Smooth muscle cell of the coronary artery (primary cell): Measurements from ENCODE around the gene USP17L25. TPM values are rescaled to one million over a fixed set of nuclear protein-coding genes. Genes with fewer than 3 reads are reported as not detected.

Experiments
- total RNA-seq: library from RNA; depleted of rRNA; stranded (reverse); fragments of >200 nt; gene quantifications from 2 replicates; pipeline ENCODE4 v1.2.3, GENCODE V29; 2014; ENCODE audit warnings: low replicate concordance

USP17L25 gene, protein sequence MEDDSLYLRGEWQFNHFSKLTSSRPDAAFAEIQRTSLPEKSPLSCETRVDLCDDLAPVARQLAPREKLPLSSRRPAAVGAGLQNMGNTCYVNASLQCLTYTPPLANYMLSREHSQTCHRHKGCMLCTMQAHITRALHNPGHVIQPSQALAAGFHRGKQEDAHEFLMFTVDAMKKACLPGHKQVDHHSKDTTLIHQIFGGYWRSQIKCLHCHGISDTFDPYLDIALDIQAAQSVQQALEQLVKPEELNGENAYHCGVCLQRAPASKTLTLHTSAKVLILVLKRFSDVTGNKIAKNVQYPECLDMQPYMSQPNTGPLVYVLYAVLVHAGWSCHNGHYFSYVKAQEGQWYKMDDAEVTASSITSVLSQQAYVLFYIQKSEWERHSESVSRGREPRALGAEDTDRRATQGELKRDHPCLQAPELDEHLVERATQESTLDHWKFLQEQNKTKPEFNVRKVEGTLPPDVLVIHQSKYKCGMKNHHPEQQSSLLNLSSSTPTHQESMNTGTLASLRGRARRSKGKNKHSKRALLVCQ
- total RNA-seq = not detected in 2 replicates

DNA sequence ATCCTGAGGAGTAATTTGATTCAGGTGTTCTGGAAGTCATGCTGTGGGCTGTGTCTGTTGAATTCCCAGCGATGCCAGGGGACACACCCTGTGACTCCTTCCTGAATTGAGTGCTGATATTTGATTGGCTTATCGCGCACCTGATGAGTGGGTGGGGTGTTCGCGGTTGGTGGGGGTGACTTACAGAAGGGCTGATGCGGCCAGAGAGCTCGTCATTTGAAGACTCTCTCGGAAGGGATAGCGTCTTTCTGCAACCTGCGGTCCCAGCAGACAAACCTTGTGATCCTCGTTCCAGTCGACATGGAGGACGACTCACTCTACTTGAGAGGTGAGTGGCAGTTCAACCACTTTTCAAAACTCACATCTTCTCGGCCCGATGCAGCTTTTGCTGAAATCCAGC is at the start of gene USP17L25:
Gene USP17L25, plus strand, starts transcription at position 301 of the 400 bp plus-strand sequence. Its CDS starts 0 bp downstream, at position 301.

DNA sequence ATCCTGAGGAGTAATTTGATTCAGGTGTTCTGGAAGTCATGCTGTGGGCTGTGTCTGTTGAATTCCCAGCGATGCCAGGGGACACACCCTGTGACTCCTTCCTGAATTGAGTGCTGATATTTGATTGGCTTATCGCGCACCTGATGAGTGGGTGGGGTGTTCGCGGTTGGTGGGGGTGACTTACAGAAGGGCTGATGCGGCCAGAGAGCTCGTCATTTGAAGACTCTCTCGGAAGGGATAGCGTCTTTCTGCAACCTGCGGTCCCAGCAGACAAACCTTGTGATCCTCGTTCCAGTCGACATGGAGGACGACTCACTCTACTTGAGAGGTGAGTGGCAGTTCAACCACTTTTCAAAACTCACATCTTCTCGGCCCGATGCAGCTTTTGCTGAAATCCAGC is 4.8 kb upstream of the USP17L25 start, which contains the start of gene USP17L24:
Gene USP17L24, plus strand, starts transcription at position 301 of the 400 bp plus-strand sequence. Its CDS starts 0 bp downstream, at position 301.

DNA sequence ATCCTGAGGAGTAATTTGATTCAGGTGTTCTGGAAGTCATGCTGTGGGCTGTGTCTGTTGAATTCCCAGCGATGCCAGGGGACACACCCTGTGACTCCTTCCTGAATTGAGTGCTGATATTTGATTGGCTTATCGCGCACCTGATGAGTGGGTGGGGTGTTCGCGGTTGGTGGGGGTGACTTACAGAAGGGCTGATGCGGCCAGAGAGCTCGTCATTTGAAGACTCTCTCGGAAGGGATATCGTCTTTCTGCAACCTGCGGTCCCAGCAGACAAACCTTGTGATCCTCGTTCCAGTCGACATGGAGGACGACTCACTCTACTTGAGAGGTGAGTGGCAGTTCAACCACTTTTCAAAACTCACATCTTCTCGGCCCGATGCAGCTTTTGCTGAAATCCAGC is 4.6 kb downstream of the USP17L25 start, which contains the start of gene USP17L26:
Gene USP17L26, plus strand, starts transcription at position 301 of the 400 bp plus-strand sequence. Its CDS starts 0 bp downstream, at position 301.

DNA sequence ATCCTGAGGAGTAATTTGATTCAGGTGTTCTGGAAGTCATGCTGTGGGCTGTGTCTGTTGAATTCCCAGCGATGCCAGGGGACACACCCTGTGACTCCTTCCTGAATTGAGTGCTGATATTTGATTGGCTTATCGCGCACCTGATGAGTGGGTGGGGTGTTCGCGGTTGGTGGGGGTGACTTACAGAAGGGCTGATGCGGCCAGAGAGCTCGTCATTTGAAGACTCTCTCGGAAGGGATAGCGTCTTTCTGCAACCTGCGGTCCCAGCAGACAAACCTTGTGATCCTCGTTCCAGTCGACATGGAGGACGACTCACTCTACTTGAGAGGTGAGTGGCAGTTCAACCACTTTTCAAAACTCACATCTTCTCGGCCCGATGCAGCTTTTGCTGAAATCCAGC is 9.4 kb downstream of the USP17L25 start, which contains the start of gene USP17L5:
Gene USP17L5, plus strand, starts transcription at position 301 of the 400 bp plus-strand sequence. Its CDS starts 0 bp downstream, at position 301.

DNA sequence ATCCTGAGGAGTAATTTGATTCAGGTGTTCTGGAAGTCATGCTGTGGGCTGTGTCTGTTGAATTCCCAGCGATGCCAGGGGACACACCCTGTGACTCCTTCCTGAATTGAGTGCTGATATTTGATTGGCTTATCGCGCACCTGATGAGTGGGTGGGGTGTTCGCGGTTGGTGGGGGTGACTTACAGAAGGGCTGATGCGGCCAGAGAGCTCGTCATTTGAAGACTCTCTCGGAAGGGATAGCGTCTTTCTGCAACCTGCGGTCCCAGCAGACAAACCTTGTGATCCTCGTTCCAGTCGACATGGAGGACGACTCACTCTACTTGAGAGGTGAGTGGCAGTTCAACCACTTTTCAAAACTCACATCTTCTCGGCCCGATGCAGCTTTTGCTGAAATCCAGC is 14.1 kb downstream of the USP17L25 start, which contains the start of gene USP17L27:
Gene USP17L27, plus strand, starts transcription at position 301 of the 400 bp plus-strand sequence. Its CDS starts 0 bp downstream, at position 301.

DNA sequence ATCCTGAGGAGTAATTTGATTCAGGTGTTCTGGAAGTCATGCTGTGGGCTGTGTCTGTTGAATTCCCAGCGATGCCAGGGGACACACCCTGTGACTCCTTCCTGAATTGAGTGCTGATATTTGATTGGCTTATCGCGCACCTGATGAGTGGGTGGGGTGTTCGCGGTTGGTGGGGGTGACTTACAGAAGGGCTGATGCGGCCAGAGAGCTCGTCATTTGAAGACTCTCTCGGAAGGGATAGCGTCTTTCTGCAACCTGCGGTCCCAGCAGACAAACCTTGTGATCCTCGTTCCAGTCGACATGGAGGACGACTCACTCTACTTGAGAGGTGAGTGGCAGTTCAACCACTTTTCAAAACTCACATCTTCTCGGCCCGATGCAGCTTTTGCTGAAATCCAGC is 18.9 kb downstream of the USP17L25 start, which contains the start of gene USP17L28:
Gene USP17L28, plus strand, starts transcription at position 301 of the 400 bp plus-strand sequence. Its CDS starts 0 bp downstream, at position 301.

DNA sequence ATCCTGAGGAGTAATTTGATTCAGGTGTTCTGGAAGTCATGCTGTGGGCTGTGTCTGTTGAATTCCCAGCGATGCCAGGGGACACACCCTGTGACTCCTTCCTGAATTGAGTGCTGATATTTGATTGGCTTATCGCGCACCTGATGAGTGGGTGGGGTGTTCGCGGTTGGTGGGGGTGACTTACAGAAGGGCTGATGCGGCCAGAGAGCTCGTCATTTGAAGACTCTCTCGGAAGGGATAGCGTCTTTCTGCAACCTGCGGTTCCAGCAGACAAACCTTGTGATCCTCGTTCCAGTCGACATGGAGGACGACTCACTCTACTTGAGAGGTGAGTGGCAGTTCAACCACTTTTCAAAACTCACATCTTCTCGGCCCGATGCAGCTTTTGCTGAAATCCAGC is 23.6 kb downstream of the USP17L25 start, which contains the start of gene USP17L29:
Gene USP17L29, plus strand, starts transcription at position 301 of the 400 bp plus-strand sequence. Its CDS starts 0 bp downstream, at position 301.

DNA sequence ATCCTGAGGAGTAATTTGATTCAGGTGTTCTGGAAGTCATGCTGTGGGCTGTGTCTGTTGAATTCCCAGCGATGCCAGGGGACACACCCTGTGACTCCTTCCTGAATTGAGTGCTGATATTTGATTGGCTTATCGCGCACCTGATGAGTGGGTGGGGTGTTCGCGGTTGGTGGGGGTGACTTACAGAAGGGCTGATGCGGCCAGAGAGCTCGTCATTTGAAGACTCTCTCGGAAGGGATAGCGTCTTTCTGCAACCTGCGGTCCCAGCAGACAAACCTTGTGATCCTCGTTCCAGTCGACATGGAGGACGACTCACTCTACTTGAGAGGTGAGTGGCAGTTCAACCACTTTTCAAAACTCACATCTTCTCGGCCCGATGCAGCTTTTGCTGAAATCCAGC is 33.1 kb downstream of the USP17L25 start, which contains the start of gene USP17L30:
Gene USP17L30, plus strand, starts transcription at position 301 of the 400 bp plus-strand sequence. Its CDS starts 0 bp downstream, at position 301.

Other genes with a start within 250 kb of the USP17L25 start
- gene FAM90A26, start 159.5 kb upstream of the USP17L25 start, total RNA-seq = not detected in 2 replicates
- not detected in 2 replicates for gene USP17L10, start 119.3 kb upstream of the USP17L25 start, total RNA-seq
- not detected in 2 replicates for gene USP17L11, start 114.5 kb upstream of the USP17L25 start, total RNA-seq
- not detected in 2 replicates for gene USP17L12, start 109.8 kb upstream of the USP17L25 start, total RNA-seq
- not detected in 2 replicates for gene USP17L13, start 105.0 kb upstream of the USP17L25 start, total RNA-seq
- not detected in 2 replicates for gene USP17L15, start 95.5 kb upstream of the USP17L25 start, total RNA-seq
- gene USP17L17, start 86.0 kb upstream of the USP17L25 start, total RNA-seq = not detected in 2 replicates
- gene USP17L18, start 81.3 kb upstream of the USP17L25 start, total RNA-seq = not detected in 2 replicates
- gene USP17L19, start 76.5 kb upstream of the USP17L25 start, total RNA-seq = not detected in 2 replicates
- gene USP17L20, start 71.8 kb upstream of the USP17L25 start, total RNA-seq = not detected in 2 replicates
- gene USP17L21, start 67.0 kb upstream of the USP17L25 start, total RNA-seq = not detected in 2 replicates
- not detected in 2 replicates for gene USP17L22, start 62.3 kb upstream of the USP17L25 start, total RNA-seq
- not detected in 2 replicates for gene USP17L24, start 4.7 kb upstream of the USP17L25 start, total RNA-seq
- not detected in 2 replicates for gene USP17L26, start 4.7 kb downstream of the USP17L25 start, total RNA-seq
- not detected in 2 replicates for gene USP17L5, start 9.5 kb downstream of the USP17L25 start, total RNA-seq
- gene USP17L27, start 14.2 kb downstream of the USP17L25 start, total RNA-seq = not detected in 2 replicates
- not detected in 2 replicates for gene USP17L28, start 19.0 kb downstream of the USP17L25 start, total RNA-seq
- gene USP17L29, start 23.7 kb downstream of the USP17L25 start, total RNA-seq = not detected in 2 replicates
- not detected in 2 replicates for gene USP17L30, start 33.2 kb downstream of the USP17L25 start, total RNA-seq
- gene DEFB131A, start 114.5 kb downstream of the USP17L25 start, total RNA-seq = not detected in 2 replicates